HG03558 (cell line): ENCODE measurements around the gene FAM228A.

ENCODE experiments used
- ATAC-seq: cut with Tn5 transposase; IDR thresholded peaks from one replicate; pipeline ENCODE4 v1.9.1; 2021; ENCODE audit warnings: moderate number of reproducible peaks; ENCODE audit not compliant: unreplicated experiment; ENCODE audit errors: extremely low read depth

The FAM228A gene

GRCh38 chr2:24221343-24222050 is 46.6 kb downstream of the FAM228A start:
- ATAC-seq, result no peak

DNA sequence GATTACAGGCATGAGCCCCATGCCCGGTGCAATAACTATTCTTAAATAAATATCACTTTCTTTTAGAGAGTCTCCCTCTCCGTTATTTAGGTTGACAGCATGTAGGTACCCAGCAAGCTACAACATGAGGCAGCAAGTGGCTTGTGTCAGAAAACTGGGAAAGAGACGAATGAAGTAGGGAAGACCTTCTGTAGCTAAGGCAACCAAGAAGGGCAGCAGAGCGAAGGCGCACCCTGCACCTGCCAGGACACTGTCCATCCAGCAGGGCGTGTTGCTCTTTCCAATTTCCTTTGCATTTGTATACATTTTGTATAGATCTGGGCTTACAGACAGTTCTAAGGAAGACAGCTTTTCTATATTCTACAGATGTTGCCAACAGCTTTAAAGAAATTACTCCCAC is 48.1 kb downstream of the FAM228A start:
- ATAC-seq, result no peak

- ATAC-seq, result no peak
These were observed 50.8 kb downstream of the FAM228A start for GRCh38 chr2:24225499-24226242.

- no peak for ATAC-seq
These were observed 53.6 kb downstream of the FAM228A start for GRCh38 chr2:24228470-24228869.

- ATAC-seq, result no peak
These were observed 56.6 kb downstream of the FAM228A start for GRCh38 chr2:24231461-24231881.

DNA sequence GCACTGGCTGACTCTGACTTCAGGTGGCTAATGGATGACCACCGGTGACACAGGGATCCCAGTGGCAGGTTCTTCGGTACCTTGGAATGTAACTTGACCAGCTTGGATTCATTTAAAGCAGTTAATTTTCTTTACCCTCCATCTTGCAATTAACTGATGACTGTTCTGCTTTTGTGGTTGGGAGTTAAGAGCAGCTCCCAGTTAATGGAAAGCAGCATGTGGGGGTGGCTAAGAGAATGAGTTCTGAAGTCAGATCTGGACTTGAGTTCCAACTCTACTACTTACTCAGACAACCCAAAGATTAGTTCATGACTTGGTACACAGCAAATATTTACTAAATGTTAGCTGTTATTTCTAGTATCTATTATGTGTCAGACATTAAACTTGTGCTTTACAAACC is 58.5 kb downstream of the FAM228A start:
- ATAC-seq, result no peak

DNA sequence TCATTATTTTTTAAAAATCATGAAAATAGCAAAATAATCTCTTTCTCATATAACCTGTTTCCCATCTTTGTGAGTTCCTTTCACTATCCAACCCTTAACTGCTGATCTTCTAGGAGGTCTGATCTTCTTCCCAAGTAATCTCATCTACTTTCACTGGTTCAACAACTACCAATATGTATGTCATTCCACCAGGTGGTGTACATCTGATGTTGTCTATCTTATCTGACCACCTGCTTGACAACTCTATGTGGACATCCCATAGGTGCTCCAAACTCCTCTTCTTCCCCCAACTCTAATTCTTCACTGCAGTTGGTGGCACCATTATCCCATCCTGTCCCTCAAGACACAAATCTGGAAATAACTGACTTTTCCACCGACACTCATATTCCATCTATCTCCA is 62.5 kb downstream of the FAM228A start:
- ATAC-seq, result no peak

- ATAC-seq, result no peak
These were observed 63.3 kb downstream of the FAM228A start for GRCh38 chr2:24238158-24238557.

DNA sequence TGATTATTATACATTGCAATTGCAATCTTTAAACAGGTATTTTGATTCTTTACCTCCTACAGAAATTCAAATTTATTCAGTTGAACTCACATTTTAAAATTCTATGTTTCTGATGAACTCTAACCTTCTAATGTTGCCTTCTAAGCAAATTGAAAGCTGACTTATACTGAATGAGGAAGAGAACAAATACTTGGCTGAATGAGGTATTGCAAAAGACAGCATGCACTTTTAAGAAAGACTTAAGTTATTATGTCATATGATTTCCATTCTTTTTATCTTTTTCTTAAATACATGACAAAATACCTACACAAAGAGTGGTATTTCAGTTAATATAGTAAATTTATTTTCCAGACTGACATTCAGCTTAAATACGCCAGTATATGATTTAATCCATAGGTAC is 64.7 kb downstream of the FAM228A start:
- ATAC-seq, result no peak
